Testis (tissue), 3 donors: ENCODE results near the gene PDE4B. TPM values are rescaled to one million over a fixed set of nuclear protein-coding genes. Genes with fewer than 3 reads are reported as not detected.

ENCODE experiments used
- DNase-seq: peaks from one replicate; pipeline ENCODE4 v3.0.0-alpha.2; 2019
- H3K27ac ChIP-seq, 2 donors: fragments of 200-600 bp; sonication (generic); one replicate each; pipeline ENCODE4 v1.5.1; 2019
- H3K27me3 ChIP-seq: fragments of 200-600 bp; sonication (generic); one replicate; pipeline ENCODE4 v1.5.1; 2019
- H3K36me3 ChIP-seq: fragments of 200-600 bp; sonication (generic); one replicate; pipeline ENCODE4 v1.5.1; 2017; ENCODE audit warnings: low read depth; ENCODE audit errors: missing control alignments
- H3K4me1 ChIP-seq: fragments of 200-600 bp; sonication (generic); one replicate; pipeline ENCODE4 v1.5.1; 2019
- H3K4me3 ChIP-seq, 2 donors: fragments of 200-600 bp; sonication (generic); one replicate each; pipeline ENCODE4 v1.5.1; 2017 to 2019
- H3K9me3 ChIP-seq: fragments of 200-600 bp; sonication (generic); one replicate; pipeline ENCODE4 v1.5.1; 2017
- POLR2A ChIP-seq: fragments of 450-650 bp; IDR thresholded peaks from one replicate; pipeline ENCODE4 v1.6.1; 2017; ENCODE audit warnings: antibody characterized with exemption, mild to moderate bottlenecking, moderate library complexity
- WGBS, 2 donors: methylation state at CpG; one replicate each; pipeline ENCODE4 v1.1.5; 2018; 5-methylcytosine and 5-hydroxymethylcytosine counted together
- intact Hi-C: fragments of 100-400 bp; cut with DNase I; formaldehyde crosslinking; loops from one replicate; pipeline ENCODE4 v1.15.1; 2023; ENCODE audit warnings: low total_unique reads
- polyA plus RNA-seq: library from polyadenylated mRNA; stranded (reverse); fragments of 350-450 nt; fragmentation: Illumina TruSeq; extraction: RNeasy Lipid Tissue Mini Kit (QIAGEN cat#74804); gene quantifications from one replicate; pipeline ENCODE4 v1.2.3, GENCODE V29; 2014; ENCODE audit warnings: low read depth, low replicate concordance; ENCODE audit not compliant: insufficient read depth
- total RNA-seq, 2 donors: library from RNA; depleted of rRNA; stranded (reverse); fragments of >200 nt; gene quantifications; one replicate each; pipeline ENCODE4 v1.2.3, GENCODE V29; 2016
- TF ChIP-seq, protein P1 (sequence below), 3 experiments: fragments of 450-650 bp in 2 of 3; fragments of 200-600 bp in 1 of 3; sonication (generic) in 1 of 3; IDR thresholded peaks; one replicate each; pipeline ENCODE4 v1.5.1; 2016 to 2019; ENCODE audit warnings: antibody characterized with exemption in 3 of 3, mild to moderate bottlenecking in 2 of 3, moderate library complexity in 1 of 3

The PDE4B gene
- total and polyA plus RNA-seq, 3 donors from 2014 or later: 11.5 to 16.1 (median 12.4) TPM

DNA sequence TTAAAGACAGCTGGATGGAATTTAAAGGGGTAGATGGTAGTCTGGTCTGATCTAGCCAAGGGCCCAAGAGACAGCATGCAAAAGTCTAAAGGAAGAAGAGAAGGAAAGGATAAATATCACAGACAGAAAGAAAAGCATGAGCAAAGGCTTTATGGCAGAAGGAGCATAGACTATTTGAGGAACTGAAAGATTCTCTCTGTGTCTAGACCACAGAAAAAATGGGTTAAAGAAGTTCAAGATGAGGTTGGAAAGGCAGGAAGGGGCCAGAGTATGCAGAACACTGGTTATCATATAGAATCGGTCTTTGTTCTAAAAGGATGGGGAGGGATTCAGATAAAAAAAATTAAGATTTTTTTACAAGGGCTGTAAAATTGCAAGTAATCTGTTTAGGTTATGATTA, 604.5 kb downstream of the PDE4B start:
- no peak overlapping the region for H3K4me3 ChIP-seq
- no peak overlapping the region for H3K27ac ChIP-seq
- H3K36me3 ChIP-seq: no peaks in the 10 kb centered on the region
- 78 to 87% methylated on average over 1 of the region's 1 CpG for WGBS, 2 donors
- intact Hi-C loops: no loop called here
- no peaks in the 10 kb centered on the region for H3K27me3 ChIP-seq
- H3K9me3 ChIP-seq: no peaks in the 10 kb centered on the region
- DNase-seq: no peak
- TF ChIP-seq, protein P1, sequence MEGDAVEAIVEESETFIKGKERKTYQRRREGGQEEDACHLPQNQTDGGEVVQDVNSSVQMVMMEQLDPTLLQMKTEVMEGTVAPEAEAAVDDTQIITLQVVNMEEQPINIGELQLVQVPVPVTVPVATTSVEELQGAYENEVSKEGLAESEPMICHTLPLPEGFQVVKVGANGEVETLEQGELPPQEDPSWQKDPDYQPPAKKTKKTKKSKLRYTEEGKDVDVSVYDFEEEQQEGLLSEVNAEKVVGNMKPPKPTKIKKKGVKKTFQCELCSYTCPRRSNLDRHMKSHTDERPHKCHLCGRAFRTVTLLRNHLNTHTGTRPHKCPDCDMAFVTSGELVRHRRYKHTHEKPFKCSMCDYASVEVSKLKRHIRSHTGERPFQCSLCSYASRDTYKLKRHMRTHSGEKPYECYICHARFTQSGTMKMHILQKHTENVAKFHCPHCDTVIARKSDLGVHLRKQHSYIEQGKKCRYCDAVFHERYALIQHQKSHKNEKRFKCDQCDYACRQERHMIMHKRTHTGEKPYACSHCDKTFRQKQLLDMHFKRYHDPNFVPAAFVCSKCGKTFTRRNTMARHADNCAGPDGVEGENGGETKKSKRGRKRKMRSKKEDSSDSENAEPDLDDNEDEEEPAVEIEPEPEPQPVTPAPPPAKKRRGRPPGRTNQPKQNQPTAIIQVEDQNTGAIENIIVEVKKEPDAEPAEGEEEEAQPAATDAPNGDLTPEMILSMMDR (IDR thresholded peaks at IDR 0.05): no peak
- TF ChIP-seq POLR2A: no peak
- peaks cover 15% of the 10 kb centered on the region for H3K4me1 ChIP-seq

GRCh38 chr1:66399888-66400529, 607.3 kb downstream of the PDE4B start:
- Histone ChIP-seq H3K27ac (no peak overlapping the region), H3K36me3 (no peaks in the 10 kb centered on the region), H3K4me1 (peaks cover 27% of the 10 kb centered on the region), H3K4me3 (no peak overlapping the region), H3K9me3 (no peaks in the 10 kb centered on the region), H3K27me3 (no peaks in the 10 kb centered on the region)
- 83 to 89% methylated on average over 3 of the region's 3 CpGs for WGBS, 2 donors
- DNase-seq: no peak
- TF ChIP-seq, protein P1 (IDR thresholded peaks at IDR 0.05): no peak
- TF ChIP-seq POLR2A: no peak
- intact Hi-C loops: no loop called here

GRCh38 chr1:66400660-66401059, 608.0 kb downstream of the PDE4B start:
- 88 to 96% methylated on average over 4 of the region's 4 CpGs for WGBS, 2 donors
- Histone ChIP-seq H3K4me1 (peaks cover 25% of the 10 kb centered on the region), H3K9me3 (no peaks in the 10 kb centered on the region), H3K4me3 (no peak overlapping the region), H3K36me3 (no peaks in the 10 kb centered on the region), H3K27me3 (no peaks in the 10 kb centered on the region), H3K27ac (no peak overlapping the region)
- DNase-seq: no peak
- intact Hi-C loops: no loop called here
- TF ChIP-seq POLR2A: no peak
- TF ChIP-seq, protein P1 (IDR thresholded peaks at IDR 0.05): no peak

DNA sequence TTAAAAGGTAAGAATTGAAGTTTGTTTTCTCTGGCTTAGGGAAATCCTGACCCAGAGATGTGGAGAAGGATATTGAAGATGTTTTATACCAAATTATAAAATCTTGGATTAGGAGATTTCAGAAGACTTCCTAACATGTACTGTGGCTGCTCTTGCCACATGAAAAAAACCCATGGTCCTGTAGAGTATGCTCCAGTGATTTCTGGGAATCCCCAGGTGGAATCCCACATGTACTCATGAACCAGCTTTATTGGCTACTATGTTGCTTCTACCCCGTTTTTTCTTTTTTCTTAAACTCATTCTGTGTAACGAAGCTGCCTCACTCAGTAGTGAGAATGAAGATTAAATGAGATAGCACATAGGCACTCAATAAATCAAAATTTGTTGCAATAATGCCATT, 608.5 kb downstream of the PDE4B start:
- no peak for TF ChIP-seq POLR2A
- TF ChIP-seq, protein P1 (IDR thresholded peaks at IDR 0.05): no peak
- DNase-seq: no peak
- no peak overlapping the region for H3K4me3 ChIP-seq
- peaks cover 20% of the 10 kb centered on the region for H3K4me1 ChIP-seq
- H3K36me3 ChIP-seq: no peaks in the 10 kb centered on the region
- no peaks in the 10 kb centered on the region for H3K27me3 ChIP-seq
- WGBS, 2 donors: 64 to 78% methylated on average over 2 of the region's 2 CpGs
- no peaks in the 10 kb centered on the region for H3K9me3 ChIP-seq
- intact Hi-C loops: no loop called here
- no peak overlapping the region for H3K27ac ChIP-seq

- H3K9me3 ChIP-seq: no peaks in the 10 kb centered on the region
- peaks cover 20% of the 10 kb centered on the region for H3K4me1 ChIP-seq
- H3K27ac ChIP-seq: peak overlapping the region in 1 of 2 donors; percentile 34
- no peak overlapping the region for H3K4me3 ChIP-seq
- intact Hi-C loops: no loop called here
- no peak for TF ChIP-seq POLR2A
- TF ChIP-seq, protein P1 (IDR thresholded peaks at IDR 0.05): no peak
- no peaks in the 10 kb centered on the region for H3K27me3 ChIP-seq
- 29 to 56% methylated on average over 1 of the region's 1 CpG for WGBS, 2 donors
- no peaks in the 10 kb centered on the region for H3K36me3 ChIP-seq
- DNase-seq: peak; percentile 73
These were observed 609.5 kb downstream of the PDE4B start for GRCh38 chr1:66402194-66402593.
